ENCODE data around the gene PCBD1.

The PCBD1 gene

GRCh38 chr10:70917226-70917625, 28.9 kb upstream of the PCBD1 start:
- DNase-seq: no peak

- no peak for DNase-seq
Measured at GRCh38 chr10:70916241-70916640, 27.9 kb upstream of the PCBD1 start.

- DNase-seq: no peak
Measured at GRCh38 chr10:70915806-70916205, 27.4 kb upstream of the PCBD1 start.

GRCh38 chr10:70915206-70915605, 26.8 kb upstream of the PCBD1 start:
- no peak for DNase-seq

- no peak for DNase-seq
Measured at GRCh38 chr10:70914316-70914864, 26.0 kb upstream of the PCBD1 start.

- no peak for DNase-seq
Measured at GRCh38 chr10:70913893-70914240, 25.5 kb upstream of the PCBD1 start.

GRCh38 chr10:70913191-70913892, 25.0 kb upstream of the PCBD1 start:
- DNase-seq: no peak

- no peak for DNase-seq
Measured at GRCh38 chr10:70912556-70912955, 24.2 kb upstream of the PCBD1 start.

- no peak for DNase-seq
Measured at GRCh38 chr10:70911386-70911785, 23.0 kb upstream of the PCBD1 start.

- no peak for DNase-seq
Measured at GRCh38 chr10:70910486-70911341, 22.3 kb upstream of the PCBD1 start.

- DNase-seq: no peak
Measured at GRCh38 chr10:70909326-70909935, 21.1 kb upstream of the PCBD1 start.

GRCh38 chr10:70908406-70909296, 20.3 kb upstream of the PCBD1 start:
- DNase-seq: no peak

GRCh38 chr10:70907637-70908405, 19.5 kb upstream of the PCBD1 start:
- no peak for DNase-seq

GRCh38 chr10:70906953-70907636, 18.7 kb upstream of the PCBD1 start:
- no peak for DNase-seq

- no peak for DNase-seq
Measured at GRCh38 chr10:70906031-70906783, 17.8 kb upstream of the PCBD1 start.

- no peak for DNase-seq
Measured at GRCh38 chr10:70905071-70906021, 17.0 kb upstream of the PCBD1 start.

GRCh38 chr10:70903262-70903921, 15.0 kb upstream of the PCBD1 start:
- DNase-seq: peak; percentile 56

GRCh38 chr10:70902661-70903261, 14.4 kb upstream of the PCBD1 start:
- DNase-seq: peak; percentile 17
